NCI-H226 (cell line): ENCODE results near the gene UGT1A7.
"Not testable (repeated sequence)": the region's sequence is repeated elsewhere in the genome, so short reads cannot be mapped to it uniquely, and the experiment has no call there.

Experiments used
- DNase-seq: peaks from one replicate; pipeline ENCODE4 v3.0.0-alpha.2; 2015

Gene UGT1A7

GRCh38 chr2:233714121-233714520 lies 32.4 kb downstream of the UGT1A7 start:
- DNase-seq: no peak

GRCh38 chr2:233718552-233718951 lies 36.9 kb downstream of the UGT1A7 start, which contains the start of gene UGT1A4:
Gene UGT1A4, plus strand, starts transcription at chr2:233718736. Its CDS starts 85 bp downstream, at chr2:233718821.
- DNase-seq: no peak

GRCh38 chr2:233728723-233729301 lies 47.1 kb downstream of the UGT1A7 start, which contains the start of gene UGT1A3:
Gene UGT1A3, plus strand, starts transcription at chr2:233729042. Its CDS starts 85 bp downstream, at chr2:233729127.
- DNase-seq: no peak

- not testable (repeated sequence) for DNase-seq
Measured at GRCh38 chr2:233736868-233737653, 55.4 kb downstream of the UGT1A7 start.

GRCh38 chr2:233740870-233741269 lies 59.2 kb downstream of the UGT1A7 start:
- no peak for DNase-seq

GRCh38 chr2:233743464-233744259 lies 62.0 kb downstream of the UGT1A7 start:
- no peak for DNase-seq

GRCh38 chr2:233745073-233745755 lies 63.5 kb downstream of the UGT1A7 start:
- no peak for DNase-seq

GRCh38 chr2:233745838-233746237 lies 64.1 kb downstream of the UGT1A7 start:
- not testable (repeated sequence) for DNase-seq

- DNase-seq: peak; percentile 17
Measured at GRCh38 chr2:233746475-233747282, 65.0 kb downstream of the UGT1A7 start.

- DNase-seq: no peak
Measured at GRCh38 chr2:233747283-233747544, 65.5 kb downstream of the UGT1A7 start.

- not testable (repeated sequence) for DNase-seq
Measured at GRCh38 chr2:233750689-233751088, 69.0 kb downstream of the UGT1A7 start.

- not testable (repeated sequence) for DNase-seq
Measured at GRCh38 chr2:233751212-233752009, 69.7 kb downstream of the UGT1A7 start.

- DNase-seq: no peak
Measured at GRCh38 chr2:233754872-233755611, 73.3 kb downstream of the UGT1A7 start.

GRCh38 chr2:233756429-233757081 lies 74.9 kb downstream of the UGT1A7 start:
- DNase-seq: no peak

GRCh38 chr2:233758141-233758540 lies 76.4 kb downstream of the UGT1A7 start:
- no peak for DNase-seq

GRCh38 chr2:233758849-233759248 lies 77.1 kb downstream of the UGT1A7 start:
- peak; percentile 8 for DNase-seq

- DNase-seq: no peak
Measured at GRCh38 chr2:233760043-233760442, 78.3 kb downstream of the UGT1A7 start, which contains the start of gene UGT1A1. Gene UGT1A1, plus strand, starts transcription at chr2:233760270. Its CDS starts 18 bp downstream, at chr2:233760288.

GRCh38 chr2:233761040-233761769 lies 79.5 kb downstream of the UGT1A7 start:
- peak; percentile 72 for DNase-seq

- peak; percentile 87 for DNase-seq
Measured at GRCh38 chr2:233764264-233764663, 82.6 kb downstream of the UGT1A7 start.
